ENCODE data around the gene PACS1. TPM values are rescaled to one million over a fixed set of nuclear protein-coding genes. Genes with fewer than 3 reads are reported as not detected.
A peak's percentile ranks its signal among the peaks of the same experiment; 100 is the strongest.
"Not testable (repeated sequence)": the region's sequence is repeated elsewhere in the genome, so short reads cannot be mapped to it uniquely, and the experiment has no call there.

The PACS1 gene
- total RNA-seq, 4 donors from 2014 or later = 24.5 to 41.1 (median 38.0) TPM

- TF ChIP-seq, protein P1, sequence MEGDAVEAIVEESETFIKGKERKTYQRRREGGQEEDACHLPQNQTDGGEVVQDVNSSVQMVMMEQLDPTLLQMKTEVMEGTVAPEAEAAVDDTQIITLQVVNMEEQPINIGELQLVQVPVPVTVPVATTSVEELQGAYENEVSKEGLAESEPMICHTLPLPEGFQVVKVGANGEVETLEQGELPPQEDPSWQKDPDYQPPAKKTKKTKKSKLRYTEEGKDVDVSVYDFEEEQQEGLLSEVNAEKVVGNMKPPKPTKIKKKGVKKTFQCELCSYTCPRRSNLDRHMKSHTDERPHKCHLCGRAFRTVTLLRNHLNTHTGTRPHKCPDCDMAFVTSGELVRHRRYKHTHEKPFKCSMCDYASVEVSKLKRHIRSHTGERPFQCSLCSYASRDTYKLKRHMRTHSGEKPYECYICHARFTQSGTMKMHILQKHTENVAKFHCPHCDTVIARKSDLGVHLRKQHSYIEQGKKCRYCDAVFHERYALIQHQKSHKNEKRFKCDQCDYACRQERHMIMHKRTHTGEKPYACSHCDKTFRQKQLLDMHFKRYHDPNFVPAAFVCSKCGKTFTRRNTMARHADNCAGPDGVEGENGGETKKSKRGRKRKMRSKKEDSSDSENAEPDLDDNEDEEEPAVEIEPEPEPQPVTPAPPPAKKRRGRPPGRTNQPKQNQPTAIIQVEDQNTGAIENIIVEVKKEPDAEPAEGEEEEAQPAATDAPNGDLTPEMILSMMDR (IDR thresholded peaks at IDR 0.05) = no peak
- DNase-seq (ENCODE audit: low spot score) (no peak), ATAC-seq (ENCODE audit: low FRiP score) (no peak)
Measured at GRCh38 chr11:66247801-66248200, 177.7 kb downstream of the PACS1 start.

DNA sequence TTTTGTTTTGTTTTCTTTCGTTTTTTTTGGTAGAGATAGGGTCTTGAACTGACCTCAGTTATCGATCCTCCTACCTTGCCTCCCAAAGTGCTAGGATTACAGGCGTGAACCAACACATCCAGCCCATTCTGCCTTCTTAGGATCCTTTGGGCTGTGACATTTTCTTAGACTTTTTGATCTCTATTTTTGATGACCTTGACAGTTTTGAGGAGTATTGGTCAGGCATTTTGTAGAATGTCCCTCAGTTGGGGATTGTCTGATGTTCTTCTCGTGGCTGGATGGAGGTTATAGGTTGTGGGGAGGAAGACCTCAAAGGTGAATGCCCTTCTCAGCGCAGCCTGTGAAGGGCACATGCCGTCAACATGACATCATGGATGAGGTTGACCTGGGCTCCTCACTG, 178.8 kb downstream of the PACS1 start:
- TF ChIP-seq, protein P1 (IDR thresholded peaks at IDR 0.05) = no peak
- DNase-seq (ENCODE audit: low spot score) (no peak), ATAC-seq (ENCODE audit: low FRiP score) (no peak)

GRCh38 chr11:66251809-66252208, 181.7 kb downstream of the PACS1 start:
- TF ChIP-seq, protein P1 (IDR thresholded peaks at IDR 0.05) = no peak
- no peak for DNase-seq (ENCODE audit: low spot score)
- no peak for ATAC-seq (ENCODE audit: low FRiP score)

DNA sequence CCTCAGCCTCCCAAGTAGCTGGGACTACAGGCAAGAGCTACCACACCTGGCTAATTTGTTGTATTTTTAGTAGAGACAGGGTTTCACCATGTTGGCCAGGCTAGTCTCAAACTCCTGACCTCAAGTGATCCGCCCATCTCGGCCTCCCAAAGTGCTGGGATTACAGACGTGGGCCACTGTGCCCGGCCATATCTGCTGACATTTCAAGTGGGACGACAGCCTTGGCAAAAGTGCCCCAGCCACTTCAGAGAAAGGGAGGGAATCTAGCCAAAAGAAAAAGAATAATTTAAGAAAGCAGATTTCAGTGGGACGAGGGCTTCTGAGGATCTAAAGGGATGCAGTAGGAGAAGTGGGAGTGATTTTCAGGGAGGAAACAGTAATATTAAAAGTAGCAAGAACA, 183.0 kb downstream of the PACS1 start:
- not testable (repeated sequence) for ATAC-seq (ENCODE audit: low FRiP score); DNase-seq (ENCODE audit: low spot score)

DNA sequence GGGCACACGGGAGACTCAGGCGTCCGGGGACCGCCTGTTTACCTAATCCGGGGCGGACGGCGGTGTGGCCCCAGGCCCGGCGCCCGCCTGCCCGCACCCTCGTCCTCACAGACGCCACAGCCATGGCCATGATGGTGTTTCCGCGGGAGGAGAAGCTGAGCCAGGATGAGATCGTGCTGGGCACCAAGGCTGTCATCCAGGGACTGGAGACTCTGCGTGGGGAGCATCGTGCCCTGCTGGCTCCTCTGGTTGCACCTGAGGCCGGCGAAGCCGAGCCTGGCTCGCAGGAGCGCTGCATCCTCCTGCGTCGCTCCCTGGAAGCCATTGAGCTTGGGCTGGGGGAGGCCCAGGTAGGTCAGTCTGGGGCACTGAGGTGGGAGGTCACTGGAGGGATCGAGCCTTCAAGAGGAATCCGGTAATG, 188.4 kb downstream of the PACS1 start:
- ATAC-seq (ENCODE audit: low FRiP score) (peak; percentile 2), DNase-seq (ENCODE audit: low spot score) (no peak)
- TF ChIP-seq, protein P1 (IDR thresholded peaks at IDR 0.05) = no peak

DNA sequence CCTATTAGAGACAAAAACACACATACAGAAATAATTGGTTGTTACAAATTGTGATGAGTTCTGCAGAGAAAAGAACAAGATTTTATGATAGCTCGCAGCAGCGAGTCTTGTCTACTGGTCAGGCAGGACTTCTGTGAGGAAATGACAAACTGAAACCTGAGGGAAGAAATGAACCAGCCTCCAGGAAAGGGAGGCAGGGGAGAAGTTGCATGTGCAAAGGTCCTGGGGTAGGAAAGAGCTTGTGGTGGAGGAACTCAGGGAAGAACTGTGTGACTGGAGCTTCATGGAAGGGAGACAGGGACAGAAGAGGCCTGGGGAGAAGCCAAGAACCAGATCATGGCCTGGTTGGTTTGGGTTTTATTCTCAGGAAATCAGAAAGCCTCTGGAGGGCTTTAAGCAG, 189.2 kb downstream of the PACS1 start:
- no peak for ATAC-seq (ENCODE audit: low FRiP score)
- TF ChIP-seq, protein P1 (IDR thresholded peaks at IDR 0.05) = no peak

DNA sequence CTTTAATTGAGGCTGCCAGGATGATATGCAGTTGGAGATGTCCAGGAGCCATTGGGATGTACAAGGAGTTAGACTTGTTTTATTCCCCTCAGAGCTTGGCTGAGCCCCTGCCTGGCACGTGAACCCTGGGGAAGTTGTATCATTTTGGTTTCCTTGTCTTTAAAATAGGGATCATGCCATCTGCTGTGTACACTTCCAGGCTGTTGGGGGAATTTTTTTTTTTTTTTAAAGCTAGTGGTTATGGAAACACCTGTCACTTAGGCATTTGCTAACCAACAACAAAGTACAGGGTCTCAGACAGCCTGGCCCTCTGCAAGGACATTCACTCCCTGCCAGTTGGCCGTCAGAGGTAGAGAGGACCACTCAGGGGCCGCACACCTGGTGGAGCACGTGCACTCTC, 189.9 kb downstream of the PACS1 start:
- ATAC-seq (ENCODE audit: low FRiP score) = no peak
- DNase-seq (ENCODE audit: low spot score) = no peak
- TF ChIP-seq, protein P1 (IDR thresholded peaks at IDR 0.05) = no peak

More for the DNA sequence above, 189.2 kb downstream of the PACS1 start:
- DNase-seq (ENCODE audit: low spot score) = no peak

DNA sequence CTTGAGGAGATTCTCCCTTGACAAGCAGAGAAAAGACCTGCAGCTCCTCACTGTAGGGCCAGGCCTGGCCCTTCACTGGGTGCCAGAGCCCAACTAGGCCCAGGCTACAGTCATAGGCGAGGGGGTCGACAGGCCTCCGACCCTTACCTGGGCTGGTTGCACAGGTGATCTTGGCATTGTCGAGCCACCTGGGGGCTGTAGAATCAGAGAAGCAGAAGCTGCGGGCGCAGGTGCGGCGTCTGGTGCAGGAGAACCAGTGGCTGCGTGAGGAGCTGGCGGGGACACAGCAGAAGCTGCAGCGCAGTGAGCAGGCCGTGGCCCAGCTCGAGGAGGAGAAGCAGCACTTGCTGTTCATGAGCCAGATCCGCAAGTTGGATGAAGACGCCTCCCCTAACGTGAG, 191.5 kb downstream of the PACS1 start:
- no peak for DNase-seq (ENCODE audit: low spot score)
- no peak for ATAC-seq (ENCODE audit: low FRiP score)
- TF ChIP-seq, protein P1 (IDR thresholded peaks at IDR 0.05) = no peak
